Stimulated activated naive CD8-positive, alpha-beta T cell treated with anti-CD3 and anti-CD28 coated beads, Interleukin-15, amount 100 ng/mL, for 72 hours (primary cell): Measurements from ENCODE around the gene BCCIP.

Source experiments
- ATAC-seq: fragments of 150-1000 bp; cut with Tn5 transposase; 2 replicates; pipeline ENCODE4 v1.10.0; 2021; ENCODE audit warnings: mild to moderate bottlenecking, moderate library complexity
- DNase-seq, 2 donors: peaks; one replicate each; pipeline ENCODE4 v3.0.0; 2021 to 2022
- H3K27ac Mint-ChIP-seq, 2 donors: one replicate each; pipeline ENCODE4 v1.8.0; 2022; ENCODE audit warnings: mild to moderate bottlenecking in 2 of 2, mixed read lengths in 2 of 2, moderate library complexity in 2 of 2
- H3K27me3 Mint-ChIP-seq: one replicate; pipeline ENCODE4 v1.8.0; 2022; ENCODE audit warnings: mixed read lengths
- H3K4me1 Mint-ChIP-seq: one replicate; pipeline ENCODE4 v1.8.0; 2022; ENCODE audit warnings: mild to moderate bottlenecking, mixed read lengths
- H3K4me3 Mint-ChIP-seq, 2 donors: one replicate each; pipeline ENCODE4 v1.8.0; 2022; ENCODE audit warnings: mild to moderate bottlenecking in 2 of 2, mixed read lengths in 2 of 2, moderate library complexity in 1 of 2
- H3K9me3 Mint-ChIP-seq, 2 donors: one replicate each; pipeline ENCODE4 v1.8.0; 2022; ENCODE audit warnings: mixed read lengths in 2 of 2

Gene BCCIP

DNA sequence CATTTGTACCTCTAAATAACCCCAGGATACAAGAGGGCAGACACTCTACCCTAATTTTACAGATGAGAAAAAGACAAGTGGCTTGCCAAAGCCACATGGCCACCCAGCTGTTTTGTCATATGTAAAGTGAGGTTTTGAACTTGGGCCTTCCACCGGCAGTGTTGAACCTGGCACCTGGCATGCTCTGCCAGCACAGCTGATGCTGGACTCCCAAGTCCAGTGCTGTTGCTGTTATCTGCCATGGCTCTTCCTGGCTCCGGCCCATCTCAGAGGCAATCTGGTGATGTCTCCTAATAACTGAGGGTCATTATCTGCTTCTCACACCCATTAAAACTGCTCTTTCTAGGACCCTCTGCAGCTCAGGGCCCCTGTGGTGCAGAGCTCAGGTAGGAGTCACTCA is 25.0 kb downstream of the BCCIP start:
- no peaks in the 10 kb centered on the region for H3K9me3 Mint-ChIP-seq
- no peak overlapping the region for H3K4me3 Mint-ChIP-seq

DNA sequence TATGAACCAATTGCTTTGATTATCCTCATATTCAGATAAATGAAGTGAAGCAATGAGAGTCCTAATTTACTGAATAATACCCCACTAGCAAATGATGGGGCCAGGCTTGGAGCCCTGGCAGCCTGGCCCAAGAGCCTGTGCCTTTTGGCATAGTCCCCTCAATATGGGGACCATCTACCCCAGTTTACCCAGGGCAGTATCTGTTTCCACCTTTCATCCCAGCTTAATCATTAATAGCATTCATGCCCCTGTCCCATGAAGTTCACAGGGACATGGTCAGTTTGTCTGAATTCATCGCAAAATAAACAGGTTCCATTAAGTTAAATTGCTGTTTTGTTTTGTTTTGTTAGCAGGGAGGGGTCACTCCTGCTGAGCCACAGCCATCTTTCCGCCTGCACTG is 25.5 kb downstream of the BCCIP start:
- Mint-ChIP-seq H3K27me3 (no peaks in the 10 kb centered on the region), H3K4me1 (no peaks in the 10 kb centered on the region), H3K9me3 (no peaks in the 10 kb centered on the region), H3K27ac (no peak overlapping the region), H3K4me3 (no peak overlapping the region)
- DNase-seq, result no peak
- ATAC-seq, result no peak

More for the DNA sequence above, 25.0 kb downstream of the BCCIP start:
- Mint-ChIP-seq H3K4me1 (no peaks in the 10 kb centered on the region), H3K27ac (no peak overlapping the region), H3K27me3 (no peaks in the 10 kb centered on the region)
- ATAC-seq (no peak), DNase-seq (no peak)

DNA sequence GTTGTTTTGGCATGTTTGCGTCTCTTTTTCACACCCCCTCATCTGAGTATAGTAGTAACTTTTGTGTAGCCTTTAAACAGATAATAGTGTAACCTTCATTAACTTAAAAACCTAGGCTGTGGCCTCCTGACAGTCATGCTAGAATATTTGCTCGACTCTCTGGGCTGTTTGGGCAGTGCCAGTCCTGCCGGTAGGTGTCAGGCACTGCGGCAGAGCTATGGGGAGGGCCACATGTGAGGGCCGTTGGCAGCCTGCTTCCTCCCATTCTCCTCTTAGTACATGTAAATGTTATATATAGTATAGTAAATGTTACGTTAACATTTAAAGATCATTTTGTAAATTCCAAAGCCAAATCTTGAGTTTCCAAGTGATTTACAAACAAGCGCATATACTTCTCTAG is 26.1 kb downstream of the BCCIP start:
- no peaks in the 10 kb centered on the region for H3K27me3 Mint-ChIP-seq
- H3K9me3 Mint-ChIP-seq, result no peaks in the 10 kb centered on the region
- H3K27ac Mint-ChIP-seq, result no peak overlapping the region
- DNase-seq (no peak), ATAC-seq (no peak)
- no peak overlapping the region for H3K4me3 Mint-ChIP-seq
- H3K4me1 Mint-ChIP-seq, result no peaks in the 10 kb centered on the region

DNA sequence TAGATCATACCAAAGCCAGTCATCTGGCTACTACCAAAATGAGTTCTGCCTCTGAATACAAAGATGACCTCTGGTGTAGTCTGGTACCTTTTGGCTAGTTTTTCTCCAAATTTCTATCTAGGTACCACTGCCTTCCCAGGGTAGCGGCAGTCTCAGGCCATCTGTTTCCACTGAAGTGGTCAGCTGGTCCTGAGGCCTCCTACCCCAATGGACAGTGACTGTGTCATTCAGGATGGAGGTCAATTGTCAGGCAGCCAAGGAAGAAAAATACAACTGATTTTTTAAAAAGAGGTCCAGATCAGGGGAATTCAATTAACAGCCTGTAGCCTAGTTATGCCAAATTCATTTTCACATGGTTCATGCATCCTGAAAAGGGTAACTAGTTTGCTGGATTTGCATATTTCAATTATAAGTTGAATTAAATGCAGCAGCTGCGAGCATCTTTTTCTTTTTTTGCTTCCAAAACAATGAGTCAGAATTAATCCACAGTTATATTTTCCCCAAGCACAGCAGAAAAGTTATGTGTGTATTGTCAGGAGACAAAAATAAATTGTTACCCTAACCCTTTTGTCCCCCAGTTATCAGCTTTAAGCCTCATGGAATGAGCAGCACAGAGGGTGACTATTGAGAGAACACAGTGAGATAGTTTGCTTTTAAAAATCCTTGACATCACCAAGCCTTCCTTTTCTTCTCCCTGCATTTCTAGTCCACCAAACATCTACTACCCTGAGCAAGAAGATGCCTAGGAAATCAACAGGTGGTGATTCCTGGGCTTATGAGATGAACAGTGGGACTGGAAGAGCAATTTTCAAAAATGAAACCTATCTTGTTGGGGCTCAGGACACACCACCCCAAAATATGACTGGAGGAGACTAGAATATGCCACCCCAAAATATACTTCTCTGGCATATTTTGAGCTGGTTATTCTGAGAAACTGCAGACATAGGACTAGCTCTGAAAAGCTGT is 27.7 kb downstream of the BCCIP start:
- ATAC-seq (no peak), DNase-seq (no peak)
- Mint-ChIP-seq H3K27me3 (no peaks in the 10 kb centered on the region), H3K27ac (peak overlapping the region in 1 of 2 donors; percentile 48), H3K4me1 (no peaks in the 10 kb centered on the region), H3K4me3 (no peak overlapping the region), H3K9me3 (no peaks in the 10 kb centered on the region)

DNA sequence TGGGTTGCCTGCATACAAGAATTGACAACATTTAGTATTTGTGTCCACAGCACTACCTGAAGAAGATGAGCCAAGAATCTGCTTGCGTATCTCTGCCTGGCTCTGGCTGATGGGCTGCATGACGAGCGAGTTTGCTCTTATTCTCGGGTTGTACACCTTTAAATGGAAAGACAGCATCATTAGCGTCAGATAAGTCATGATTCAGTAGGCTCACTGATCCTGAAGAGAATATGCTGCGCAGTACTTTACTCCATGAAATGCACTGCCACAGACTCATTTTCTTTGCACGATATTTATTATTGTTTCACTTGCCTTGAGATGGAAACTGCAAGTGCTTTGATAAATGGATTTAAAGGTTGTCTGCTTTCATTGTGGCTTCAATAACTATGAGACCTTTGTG is 29.1 kb downstream of the BCCIP start:
- no peak for ATAC-seq
- Mint-ChIP-seq H3K27ac (no peak overlapping the region), H3K9me3 (no peaks in the 10 kb centered on the region), H3K4me1 (no peaks in the 10 kb centered on the region), H3K4me3 (no peak overlapping the region), H3K27me3 (no peaks in the 10 kb centered on the region)
- DNase-seq, result no peak

DNA sequence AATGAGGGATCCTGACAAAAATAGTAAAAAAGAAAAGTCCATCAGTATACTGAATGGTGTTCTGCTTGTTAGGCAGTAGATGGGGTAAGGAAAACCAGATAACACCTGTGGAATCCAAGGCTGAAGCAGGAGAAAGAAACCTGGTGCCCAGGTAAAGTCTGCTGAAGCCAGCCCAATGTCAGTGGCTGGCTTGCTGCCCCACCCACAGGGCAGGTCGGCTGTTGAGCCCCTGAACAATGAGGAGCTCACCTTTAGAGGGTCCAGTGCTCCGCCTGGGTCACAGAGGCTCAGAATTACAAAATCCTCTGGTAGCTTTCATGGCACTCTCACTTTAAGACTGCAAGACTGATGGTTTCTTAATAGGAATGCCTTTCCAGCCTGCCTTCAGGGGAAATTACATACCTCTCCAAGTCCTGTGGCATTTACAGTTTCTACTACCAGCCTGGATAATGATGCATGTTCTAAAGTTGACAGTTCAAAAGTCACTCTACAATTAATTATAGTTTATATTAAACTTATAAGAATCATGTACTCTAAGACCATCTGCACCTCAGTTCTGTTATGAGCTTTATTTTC is 33.9 kb downstream of the BCCIP start:
- H3K9me3 Mint-ChIP-seq, result no peaks in the 10 kb centered on the region

DNA sequence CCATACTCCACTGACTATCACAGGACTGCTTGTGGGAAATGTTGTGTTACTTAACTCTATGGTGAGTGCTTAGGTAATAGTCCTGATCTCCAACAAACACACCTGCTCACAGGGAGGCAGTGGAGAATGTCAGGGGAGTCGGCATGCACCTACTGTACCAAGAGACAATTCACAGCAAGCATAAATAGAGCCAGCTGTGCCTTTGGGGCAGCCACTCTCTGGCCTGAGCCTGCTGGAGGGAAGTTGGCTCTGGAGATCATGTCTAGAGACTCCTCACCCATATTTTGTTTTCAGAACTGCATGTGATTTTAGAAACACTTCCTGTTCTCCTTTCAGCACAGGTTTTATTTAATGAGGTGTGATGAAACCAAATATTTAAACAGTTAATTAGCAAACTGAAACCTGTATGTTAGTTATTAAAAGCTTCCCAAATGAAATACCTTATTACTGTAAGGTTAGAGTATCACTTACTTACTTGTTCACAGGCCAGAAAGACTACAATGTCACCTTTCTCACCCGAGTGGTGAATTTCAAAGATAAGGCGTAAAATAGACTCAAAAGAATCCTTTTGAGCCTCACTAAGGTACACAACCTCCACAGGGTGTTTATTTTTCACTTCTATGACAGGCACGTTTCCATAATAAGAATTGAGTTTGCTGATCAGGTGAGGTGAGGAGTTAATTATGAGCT is 35.9 kb downstream of the BCCIP start:
- Mint-ChIP-seq H3K9me3 (no peaks in the 10 kb centered on the region), H3K4me1 (no peaks in the 10 kb centered on the region), H3K27ac (no peak overlapping the region), H3K4me3 (no peak overlapping the region), H3K27me3 (no peaks in the 10 kb centered on the region)
- no peak for ATAC-seq
- DNase-seq, result no peak

More for the DNA sequence above, 33.9 kb downstream of the BCCIP start:
- no peak for DNase-seq
- H3K27me3 Mint-ChIP-seq, result no peaks in the 10 kb centered on the region
- H3K4me3 Mint-ChIP-seq, result no peak overlapping the region
- H3K27ac Mint-ChIP-seq, result no peak overlapping the region
- H3K4me1 Mint-ChIP-seq, result no peaks in the 10 kb centered on the region
- no peak for ATAC-seq

DNA sequence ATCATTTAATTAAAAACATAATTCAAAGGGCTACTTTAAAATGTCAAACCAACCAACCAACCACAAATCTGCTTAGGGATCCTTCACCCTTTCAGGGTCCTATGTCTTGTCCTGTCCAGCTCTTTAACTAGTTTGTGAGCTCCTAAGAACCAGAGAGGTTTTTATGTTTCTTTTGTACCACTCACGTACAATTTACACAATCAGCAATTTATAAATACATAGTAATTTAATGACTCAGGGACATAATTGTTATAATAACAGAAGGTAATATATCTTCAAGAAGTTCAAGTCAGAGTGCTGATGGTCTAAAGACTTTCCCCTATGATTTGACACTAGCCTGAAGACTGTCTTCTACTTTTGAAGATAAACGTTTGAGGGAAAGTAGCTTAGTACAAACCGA is 41.8 kb downstream of the BCCIP start:
- H3K27ac Mint-ChIP-seq, result no peak overlapping the region
- DNase-seq (no peak), ATAC-seq (no peak)
- no peaks in the 10 kb centered on the region for H3K27me3 Mint-ChIP-seq
- no peaks in the 10 kb centered on the region for H3K9me3 Mint-ChIP-seq
- H3K4me1 Mint-ChIP-seq, result no peaks in the 10 kb centered on the region
- no peak overlapping the region for H3K4me3 Mint-ChIP-seq

DNA sequence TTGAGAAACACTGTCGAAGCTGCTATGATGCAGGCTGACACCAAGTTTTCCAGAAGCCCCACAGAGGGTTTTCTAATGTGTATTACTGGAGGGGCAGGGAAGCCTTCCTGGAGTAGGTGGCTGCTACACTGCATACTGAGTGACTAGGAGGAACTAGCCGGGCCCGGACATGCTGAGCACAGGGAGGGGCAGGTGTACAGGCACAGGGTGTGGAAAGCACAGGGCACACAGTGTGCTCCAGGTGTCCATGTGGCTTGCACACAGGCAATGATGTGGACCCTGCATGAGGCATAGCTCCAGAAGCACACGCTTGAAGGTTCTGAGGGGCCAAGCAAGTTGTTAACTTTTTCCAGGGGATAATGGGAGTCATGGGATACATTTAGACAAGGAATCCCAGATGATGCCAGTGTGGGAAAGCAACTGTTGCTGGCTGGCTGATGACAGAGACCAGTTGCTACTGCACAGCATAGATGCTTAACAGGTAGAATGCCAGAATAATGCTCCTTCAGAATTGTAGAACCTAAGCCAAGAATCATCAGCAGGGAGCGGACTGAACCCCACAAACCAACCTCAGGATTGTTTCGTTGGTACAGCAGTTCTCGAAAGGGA is 43.2 kb downstream of the BCCIP start:
- Mint-ChIP-seq H3K9me3 (no peaks in the 10 kb centered on the region), H3K27me3 (no peaks in the 10 kb centered on the region), H3K4me1 (no peaks in the 10 kb centered on the region), H3K4me3 (no peak overlapping the region), H3K27ac (no peak overlapping the region)
- ATAC-seq, result no peak
- no peak for DNase-seq

DNA sequence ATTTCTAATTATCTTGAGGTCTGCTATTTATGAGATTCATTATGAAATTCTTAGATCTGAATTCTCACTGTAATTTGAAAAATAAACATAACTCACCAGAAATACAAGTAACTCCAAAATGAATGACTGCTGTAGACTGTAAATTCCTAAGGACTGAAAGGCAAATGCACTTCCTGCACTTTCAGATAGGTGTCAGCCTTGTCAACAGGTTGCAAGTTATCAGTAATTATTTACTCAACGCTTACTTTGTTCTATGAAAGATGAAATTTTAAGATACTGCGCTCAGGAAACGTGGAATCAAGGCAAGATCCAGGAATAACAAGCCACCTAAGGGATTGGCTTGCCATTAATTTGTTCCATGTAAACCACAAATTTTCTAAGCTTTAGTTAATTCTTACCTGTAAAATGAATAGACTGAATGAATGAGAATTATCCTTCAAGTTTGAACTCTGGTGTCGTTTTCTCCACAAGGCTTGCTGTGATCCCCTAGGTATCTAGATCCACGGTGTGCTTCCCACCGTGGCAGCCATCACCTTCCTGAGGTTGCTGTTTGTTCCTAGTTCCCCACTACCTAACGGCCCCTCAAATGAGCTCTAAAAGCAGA is 45.1 kb downstream of the BCCIP start:
- peak in 1 of 2 donors; percentile 3 for DNase-seq
- no peak overlapping the region for H3K4me3 Mint-ChIP-seq
- no peaks in the 10 kb centered on the region for H3K9me3 Mint-ChIP-seq
- no peaks in the 10 kb centered on the region for H3K4me1 Mint-ChIP-seq
- no peaks in the 10 kb centered on the region for H3K27me3 Mint-ChIP-seq
- ATAC-seq, result no peak
- no peak overlapping the region for H3K27ac Mint-ChIP-seq

DNA sequence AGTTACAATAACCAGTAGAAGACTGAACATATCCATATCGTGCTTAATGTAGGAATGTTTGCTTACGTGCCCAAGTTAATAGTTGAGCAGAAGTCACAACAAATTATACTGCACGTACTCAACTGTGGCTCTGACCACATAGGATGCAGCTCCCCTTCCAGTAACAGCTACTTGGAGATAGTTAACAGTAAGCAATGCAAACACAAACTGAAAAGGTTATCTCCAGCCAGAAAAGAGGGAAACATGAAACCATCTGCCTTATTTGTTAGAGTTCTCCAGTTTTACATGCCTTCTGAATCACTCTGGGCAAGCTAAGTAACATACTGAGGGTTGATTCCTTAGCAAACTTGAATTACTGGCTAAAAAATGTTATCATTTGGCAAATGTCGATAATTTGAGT is 48.0 kb downstream of the BCCIP start:
- Mint-ChIP-seq H3K27ac (no peak overlapping the region), H3K4me3 (no peak overlapping the region), H3K27me3 (no peaks in the 10 kb centered on the region), H3K4me1 (no peaks in the 10 kb centered on the region), H3K9me3 (no peaks in the 10 kb centered on the region)
- no peak for DNase-seq
- ATAC-seq, result no peak

DNA sequence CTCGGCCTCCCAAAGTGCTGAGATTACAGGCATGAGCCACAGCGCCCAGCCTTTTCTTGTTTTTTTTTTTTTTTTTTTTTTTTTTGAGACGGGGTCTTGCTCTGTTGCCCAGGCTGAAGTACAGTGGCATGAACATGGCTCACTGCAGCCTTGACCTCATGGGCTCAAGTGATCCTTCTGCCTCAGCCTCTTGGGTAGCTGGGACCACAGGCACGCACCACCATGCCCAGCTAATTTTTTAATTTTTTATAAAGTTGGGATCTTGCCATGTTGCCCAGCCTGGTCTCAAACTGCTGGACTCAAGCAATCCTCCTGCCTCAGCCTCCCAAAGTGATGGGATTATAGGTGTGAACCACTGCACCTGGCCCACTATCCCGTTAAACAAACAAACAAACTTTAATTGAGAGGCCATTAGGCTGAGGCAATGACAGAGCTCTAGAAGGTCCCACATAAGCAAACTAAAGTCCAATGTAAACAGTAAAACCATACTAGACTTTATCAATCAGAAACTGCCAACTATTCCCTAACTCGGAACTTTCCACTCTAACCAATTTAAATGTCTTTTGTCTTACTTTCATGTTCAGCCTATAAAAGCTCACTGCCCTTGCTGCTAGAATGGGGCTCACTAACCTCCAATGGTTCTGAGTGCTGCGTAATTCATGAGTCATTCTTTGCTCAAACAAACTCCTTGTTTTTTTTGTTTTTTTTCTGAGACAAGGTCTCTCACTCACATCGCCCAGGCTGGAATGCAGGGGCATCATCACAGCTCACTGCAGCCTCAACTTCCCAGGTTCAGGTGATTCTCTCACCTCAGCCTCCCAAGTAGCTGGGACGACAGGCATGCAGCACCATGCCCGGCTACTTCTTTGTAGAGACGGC is 55.9 kb downstream of the BCCIP start:
- no peak overlapping the region for H3K4me3 Mint-ChIP-seq
- no peak for ATAC-seq
- no peaks in the 10 kb centered on the region for H3K9me3 Mint-ChIP-seq
- no peak for DNase-seq
- H3K27ac Mint-ChIP-seq, result no peak overlapping the region
- H3K4me1 Mint-ChIP-seq, result no peaks in the 10 kb centered on the region
- no peaks in the 10 kb centered on the region for H3K27me3 Mint-ChIP-seq

DNA sequence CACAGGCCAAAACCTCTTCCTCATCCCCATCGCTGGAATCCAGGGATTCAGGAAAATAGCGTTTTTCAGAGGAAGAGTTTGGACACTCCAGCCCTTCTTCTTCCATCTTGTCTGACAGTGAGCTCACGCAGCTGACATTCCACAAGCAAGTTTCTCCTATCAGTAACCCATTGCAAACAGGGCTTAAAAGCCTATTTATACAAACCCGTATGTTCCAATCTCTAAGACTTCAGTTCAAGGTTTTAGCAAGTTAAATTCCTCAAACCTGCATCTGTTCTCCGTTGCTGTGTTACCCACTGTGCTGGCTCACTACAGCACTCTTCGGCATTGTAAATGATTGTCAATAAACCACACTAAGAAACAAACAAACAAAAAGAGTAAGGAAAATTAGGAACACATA is 57.4 kb downstream of the BCCIP start:
- H3K9me3 Mint-ChIP-seq, result no peaks in the 10 kb centered on the region
- no peak for DNase-seq
- no peaks in the 10 kb centered on the region for H3K4me1 Mint-ChIP-seq
- no peaks in the 10 kb centered on the region for H3K27me3 Mint-ChIP-seq
- H3K4me3 Mint-ChIP-seq, result no peak overlapping the region
- H3K27ac Mint-ChIP-seq, result no peak overlapping the region
- no peak for ATAC-seq

DNA sequence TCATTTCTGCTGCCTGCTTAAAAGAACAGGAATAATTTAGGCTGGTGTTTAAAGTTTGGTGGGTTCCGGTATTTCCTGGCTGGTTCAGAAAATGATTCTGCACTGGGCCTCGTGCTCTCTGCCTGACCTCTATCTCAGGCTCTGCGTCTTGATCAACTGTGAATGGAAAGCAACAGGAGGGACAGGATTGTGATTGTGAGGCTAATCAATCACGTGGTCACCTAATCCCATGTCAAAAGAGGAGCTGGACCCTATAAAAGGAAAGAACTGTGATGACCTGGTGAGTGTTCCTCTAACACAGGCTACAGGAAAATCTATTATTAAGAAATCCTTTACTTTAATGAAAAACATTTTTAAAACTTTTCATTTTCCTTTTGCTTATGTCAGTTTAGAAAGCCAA is 57.8 kb downstream of the BCCIP start, which contains the start of gene DHX32:
Gene DHX32 (minus strand): TSS at position 101 of the 400 bp plus-strand sequence. CDS start 468 bp downstream, outside the sequence.
- ATAC-seq (no peak), DNase-seq (no peak)
- no peaks in the 10 kb centered on the region for H3K9me3 Mint-ChIP-seq
- no peaks in the 10 kb centered on the region for H3K27me3 Mint-ChIP-seq
- no peaks in the 10 kb centered on the region for H3K4me1 Mint-ChIP-seq
- no peak within 1 kb of the TSS for H3K4me3 Mint-ChIP-seq
- peak within 1 kb of the TSS in 1 of 2 donors; percentile 8 for H3K27ac Mint-ChIP-seq
